GDM1 (cell line): Measurements from ENCODE around the gene DCUN1D1.

Source experiments
- DNase-seq: peaks from one replicate; lab custom pipeline; 2025; lab: John Stamatoyannopoulos, UW

DCUN1D1 gene

GRCh38 chr3:182935803-182936202 is 44.5 kb downstream of the DCUN1D1 start:
- DNase-seq, result no peak

GRCh38 chr3:182925944-182926337 is 54.4 kb downstream of the DCUN1D1 start:
- DNase-seq, result no peak

- DNase-seq, result no peak
These were observed 54.9 kb downstream of the DCUN1D1 start for GRCh38 chr3:182925330-182925943.

- no peak for DNase-seq
These were observed 58.5 kb downstream of the DCUN1D1 start for GRCh38 chr3:182921665-182922355.

- no peak for DNase-seq
These were observed 59.7 kb downstream of the DCUN1D1 start for GRCh38 chr3:182920515-182921084.

GRCh38 chr3:182919866-182920357 is 60.4 kb downstream of the DCUN1D1 start:
- no peak for DNase-seq

- DNase-seq, result no peak
These were observed 63.2 kb downstream of the DCUN1D1 start for GRCh38 chr3:182917134-182917533.

- no peak for DNase-seq
These were observed 66.0 kb downstream of the DCUN1D1 start for GRCh38 chr3:182914341-182914740.

GRCh38 chr3:182913889-182914288 is 66.4 kb downstream of the DCUN1D1 start:
- no peak for DNase-seq

GRCh38 chr3:182912474-182912873 is 67.9 kb downstream of the DCUN1D1 start:
- DNase-seq, result no peak

- no peak for DNase-seq
These were observed 68.6 kb downstream of the DCUN1D1 start for GRCh38 chr3:182911782-182912111.

- no peak for DNase-seq
These were observed 69.2 kb downstream of the DCUN1D1 start for GRCh38 chr3:182910936-182911781.

GRCh38 chr3:182909318-182910040 is 70.9 kb downstream of the DCUN1D1 start:
- DNase-seq, result no peak

GRCh38 chr3:182908471-182908870 is 71.9 kb downstream of the DCUN1D1 start:
- DNase-seq, result no peak

- no peak for DNase-seq
These were observed 74.3 kb downstream of the DCUN1D1 start for GRCh38 chr3:182906036-182906435.

- DNase-seq, result no peak
These were observed 74.7 kb downstream of the DCUN1D1 start for GRCh38 chr3:182905623-182906022.

GRCh38 chr3:182904164-182904563 is 76.2 kb downstream of the DCUN1D1 start:
- DNase-seq, result no peak

- no peak for DNase-seq
These were observed 78.1 kb downstream of the DCUN1D1 start for GRCh38 chr3:182902236-182902635.

GRCh38 chr3:182896553-182896952 is 83.8 kb downstream of the DCUN1D1 start:
- DNase-seq, result no peak

- no peak for DNase-seq
These were observed 84.7 kb downstream of the DCUN1D1 start for GRCh38 chr3:182895513-182896112.

GRCh38 chr3:182892226-182892625 is 88.1 kb downstream of the DCUN1D1 start:
- DNase-seq, result no peak
